Measurements from ENCODE around the gene ACTG1. TPM values are rescaled to one million over a fixed set of nuclear protein-coding genes. Genes with fewer than 3 reads are reported as not detected.

Gene ACTG1
- total RNA-seq, 1 donor from 2014 or later = 1,613 TPM

Other genes starting within 250 kb of the ACTG1 start
- 26.1 TPM for gene SLC38A10, start 217.5 kb downstream of the ACTG1 start, total RNA-seq
- gene BAHCC1, start 117.3 kb downstream of the ACTG1 start, total RNA-seq = 8.4 TPM
- gene FSCN2, start 15.6 kb upstream of the ACTG1 start, total RNA-seq = 1.0 TPM
- gene FAAP100, start 39.6 kb upstream of the ACTG1 start, total RNA-seq = 7.8 TPM
- 43.8 TPM for gene NPLOC4, start 124.3 kb upstream of the ACTG1 start, total RNA-seq
- gene TSPAN10, start 124.4 kb upstream of the ACTG1 start, total RNA-seq = 0.52 TPM
- gene PDE6G, start 143.7 kb upstream of the ACTG1 start, total RNA-seq = 1.0 TPM
- gene OXLD1, start 153.8 kb upstream of the ACTG1 start, total RNA-seq = 10.4 TPM
- gene CCDC137, start 153.9 kb upstream of the ACTG1 start, total RNA-seq = 5.7 TPM
- gene ARL16, start 171.0 kb upstream of the ACTG1 start, total RNA-seq = 25.1 TPM
- gene HGS, start 171.2 kb upstream of the ACTG1 start, total RNA-seq = 27.7 TPM
- 4.7 TPM for gene MRPL12, start 190.6 kb upstream of the ACTG1 start, total RNA-seq
- gene SLC25A10, start 199.5 kb upstream of the ACTG1 start, total RNA-seq = 6.8 TPM